Measurements from ENCODE around the gene PATJ. TPM values are rescaled to one million over a fixed set of nuclear protein-coding genes. Genes with fewer than 3 reads are reported as not detected.

PATJ gene
- total and polyA plus RNA-seq, 9 donors: 2.8 to 5.1 (median 3.5) TPM

DNA sequence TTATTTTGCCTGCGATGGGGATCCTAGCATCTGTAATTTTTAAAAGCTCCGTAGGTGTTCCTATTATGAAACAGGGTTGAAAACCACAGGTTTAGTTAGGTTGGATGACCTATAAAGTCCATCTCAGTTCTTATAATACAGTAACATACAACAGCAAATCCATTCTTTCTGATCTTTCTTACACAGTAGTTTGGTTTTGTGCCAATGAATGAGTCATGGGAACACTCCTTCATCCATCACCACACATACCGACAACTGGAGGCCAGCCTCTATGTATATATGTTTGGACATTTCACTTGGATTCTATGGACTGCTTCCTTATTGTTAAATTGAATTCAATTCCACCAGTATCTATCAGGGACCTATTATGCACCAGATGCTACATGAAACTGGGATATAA, 334.0 kb downstream of the PATJ start:
- Histone ChIP-seq H3K36me3 (ENCODE audit: control insufficient read depth, insufficient read depth, low read length) (no peaks in the 10 kb centered on the region), H3K4me3 (ENCODE audit: low read length) (no peak overlapping the region), H3K9me3 (replicated peaks; ENCODE audit: control insufficient read depth, low read depth, low read length) (no peaks in the 10 kb centered on the region), H3K4me1 (ENCODE audit: control insufficient read depth, insufficient read depth, low read length) (no peaks in the 10 kb centered on the region), H3K27me3 (ENCODE audit: control insufficient read depth, insufficient read depth, low read length) (no peaks in the 10 kb centered on the region), H3K27ac (ENCODE audit: low read length) (no peak overlapping the region)
- peak; percentile 69 for DNase-seq
- WGBS (ENCODE audit: insufficient coverage): no CpG with 5 or more reads among the region's 3 CpGs

DNA sequence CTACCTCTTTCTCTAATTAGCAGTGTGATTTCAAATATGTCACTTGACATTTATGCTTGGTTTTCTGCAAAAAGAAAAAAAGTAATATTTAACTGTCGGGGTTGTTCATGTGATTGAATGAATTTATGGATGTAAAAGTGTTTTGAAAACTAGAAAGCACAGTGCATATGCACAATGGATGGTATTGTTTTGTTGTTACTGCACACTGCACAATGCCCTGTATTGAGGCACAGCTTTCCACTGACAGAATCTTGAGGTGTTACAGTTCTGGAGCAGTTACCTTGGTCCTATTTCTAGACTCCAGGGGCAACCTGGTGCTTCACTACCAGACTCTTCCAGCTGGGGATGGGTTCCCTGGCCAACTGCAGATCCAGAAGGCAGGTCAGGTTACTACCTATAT, 335.5 kb downstream of the PATJ start:
- DNase-seq: no peak
- WGBS (ENCODE audit: insufficient coverage): 91% methylated on average over 1 of the region's 1 CpG
- Histone ChIP-seq H3K4me1 (ENCODE audit: control insufficient read depth, insufficient read depth, low read length) (no peaks in the 10 kb centered on the region), H3K9me3 (replicated peaks; ENCODE audit: control insufficient read depth, low read depth, low read length) (no peaks in the 10 kb centered on the region), H3K4me3 (ENCODE audit: low read length) (no peak overlapping the region), H3K27ac (ENCODE audit: low read length) (no peak overlapping the region), H3K27me3 (ENCODE audit: control insufficient read depth, insufficient read depth, low read length) (no peaks in the 10 kb centered on the region), H3K36me3 (ENCODE audit: control insufficient read depth, insufficient read depth, low read length) (no peaks in the 10 kb centered on the region)

DNA sequence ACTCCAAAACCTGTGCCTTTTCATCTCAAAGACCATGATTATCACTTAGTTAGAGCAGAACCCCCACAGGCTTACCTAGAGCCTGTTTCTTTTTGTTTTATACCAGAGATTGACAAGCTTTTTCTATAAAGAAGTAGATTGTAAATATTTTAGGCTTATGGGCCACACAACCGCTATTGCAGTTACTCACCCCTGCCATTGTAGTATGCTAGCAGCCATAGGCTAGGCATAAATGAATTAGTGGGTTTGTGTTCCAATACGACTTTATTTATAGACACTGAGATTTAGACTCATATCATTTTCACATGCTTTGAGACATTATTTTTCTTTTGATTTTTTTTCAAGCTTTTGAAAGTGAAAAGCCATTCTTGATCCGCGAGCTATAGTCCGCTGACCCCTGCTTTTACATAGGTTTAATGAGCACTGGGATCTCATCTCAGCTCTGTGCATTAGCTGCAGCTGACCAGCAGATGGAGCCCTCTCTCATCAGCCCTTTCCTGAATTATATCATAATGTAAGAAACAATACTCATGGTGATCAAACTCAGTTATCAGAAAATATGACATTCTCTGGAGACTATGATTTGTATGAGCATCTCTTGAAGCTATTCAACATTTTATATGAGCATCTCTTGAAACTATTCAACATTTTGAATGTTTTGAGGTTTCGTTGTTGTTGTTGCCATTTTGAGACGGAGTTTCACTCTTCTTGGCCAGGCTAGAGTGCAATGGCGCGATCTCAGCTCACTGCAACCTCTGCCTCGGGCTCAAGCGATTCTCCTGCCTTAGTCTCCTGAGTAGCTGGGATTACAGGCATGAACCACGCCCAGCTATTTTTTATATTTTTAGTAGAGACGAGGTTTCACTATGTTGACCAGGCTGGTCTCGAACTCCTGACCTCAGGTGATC, 340.4 kb downstream of the PATJ start:
- DNase-seq: peak; percentile 43
- H3K9me3 ChIP-seq (replicated peaks; ENCODE audit: control insufficient read depth, low read depth, low read length): no peaks in the 10 kb centered on the region
- WGBS (ENCODE audit: insufficient coverage): 62% methylated on average over 6 of the region's 14 CpGs
- no peaks in the 10 kb centered on the region for H3K4me1 ChIP-seq (ENCODE audit: control insufficient read depth, insufficient read depth, low read length)
- no peak overlapping the region for H3K4me3 ChIP-seq (ENCODE audit: low read length)
- no peaks in the 10 kb centered on the region for H3K36me3 ChIP-seq (ENCODE audit: control insufficient read depth, insufficient read depth, low read length)
- no peaks in the 10 kb centered on the region for H3K27me3 ChIP-seq (ENCODE audit: control insufficient read depth, insufficient read depth, low read length)
- H3K27ac ChIP-seq (ENCODE audit: low read length): no peak overlapping the region

DNA sequence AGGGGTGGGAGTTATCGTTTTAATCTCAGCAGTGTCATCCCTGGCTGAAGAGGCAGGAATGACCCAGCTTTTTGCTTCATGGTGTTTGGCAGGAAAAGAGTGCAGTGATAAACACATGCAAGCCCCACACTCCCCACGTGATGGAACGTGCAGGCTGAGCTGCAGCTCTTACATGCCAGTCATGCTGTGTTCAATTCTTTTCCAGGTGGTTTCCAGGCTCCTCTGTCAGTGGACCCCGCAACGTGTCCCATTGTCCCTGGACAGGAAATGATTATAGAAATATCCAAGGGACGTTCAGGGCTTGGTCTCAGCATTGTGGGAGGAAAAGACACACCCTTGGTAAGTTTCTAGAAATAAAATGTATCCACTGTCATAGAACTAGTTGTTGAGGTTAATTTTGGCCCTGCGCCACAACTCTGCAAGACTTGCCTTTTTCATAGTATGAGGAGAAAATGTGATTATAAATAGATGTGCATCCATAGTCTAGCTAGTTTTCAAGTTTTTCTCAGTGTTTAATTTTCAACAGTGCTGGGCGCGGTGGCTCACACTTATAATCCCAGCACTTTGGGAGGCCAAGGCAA, 342.1 kb downstream of the PATJ start:
- Histone ChIP-seq H3K4me3 (ENCODE audit: low read length) (no peak overlapping the region), H3K27me3 (ENCODE audit: control insufficient read depth, insufficient read depth, low read length) (no peaks in the 10 kb centered on the region), H3K4me1 (ENCODE audit: control insufficient read depth, insufficient read depth, low read length) (no peaks in the 10 kb centered on the region), H3K36me3 (ENCODE audit: control insufficient read depth, insufficient read depth, low read length) (no peaks in the 10 kb centered on the region), H3K9me3 (replicated peaks; ENCODE audit: control insufficient read depth, low read depth, low read length) (no peaks in the 10 kb centered on the region), H3K27ac (ENCODE audit: low read length) (no peak overlapping the region)
- WGBS (ENCODE audit: insufficient coverage): 38% methylated on average over 4 of the region's 9 CpGs
- DNase-seq: peak; percentile 49

DNA sequence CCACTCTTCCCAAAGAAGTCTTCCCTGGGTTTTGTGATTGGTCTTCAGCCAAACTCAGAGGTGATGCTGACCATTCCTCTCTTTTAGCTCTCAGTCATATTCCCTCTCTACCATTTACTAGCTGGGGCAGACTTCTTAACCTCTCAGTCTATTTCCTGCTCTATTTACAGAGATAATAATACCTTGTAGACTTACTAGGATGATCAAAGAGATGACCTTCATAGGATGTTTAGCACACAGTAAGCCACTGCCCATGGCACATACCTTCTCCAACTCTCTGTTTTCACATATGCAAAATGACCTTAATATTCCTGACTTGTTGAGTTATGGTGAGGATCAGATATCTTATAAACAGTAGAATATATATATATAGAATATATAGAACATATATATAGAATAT, 346.2 kb downstream of the PATJ start:
- no peaks in the 10 kb centered on the region for H3K9me3 ChIP-seq (replicated peaks; ENCODE audit: control insufficient read depth, low read depth, low read length)
- H3K27me3 ChIP-seq (ENCODE audit: control insufficient read depth, insufficient read depth, low read length): no peaks in the 10 kb centered on the region
- no peak overlapping the region for H3K4me3 ChIP-seq (ENCODE audit: low read length)
- no peaks in the 10 kb centered on the region for H3K4me1 ChIP-seq (ENCODE audit: control insufficient read depth, insufficient read depth, low read length)
- no peak overlapping the region for H3K27ac ChIP-seq (ENCODE audit: low read length)
- no peaks in the 10 kb centered on the region for H3K36me3 ChIP-seq (ENCODE audit: control insufficient read depth, insufficient read depth, low read length)
- DNase-seq: no peak

DNA sequence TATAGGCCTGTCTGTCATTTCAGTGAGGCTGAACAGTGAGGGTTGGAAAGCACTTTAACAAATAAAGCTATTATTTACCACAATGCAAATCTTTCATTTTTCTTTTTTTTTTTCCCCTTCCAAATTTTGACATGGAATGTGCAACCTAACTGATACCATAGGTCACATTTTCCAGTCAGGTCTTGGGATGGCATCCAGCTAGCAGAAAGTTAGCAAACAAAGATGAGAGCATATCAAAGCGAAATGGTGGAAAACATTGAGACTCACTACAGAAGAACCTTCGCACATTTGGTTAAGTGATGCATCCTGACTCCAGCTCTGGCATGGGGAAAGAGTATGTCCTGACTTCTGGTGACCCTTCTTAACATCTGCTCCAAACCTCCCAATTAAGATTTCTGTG, 347.3 kb downstream of the PATJ start:
- Histone ChIP-seq H3K4me1 (ENCODE audit: control insufficient read depth, insufficient read depth, low read length) (no peaks in the 10 kb centered on the region), H3K36me3 (ENCODE audit: control insufficient read depth, insufficient read depth, low read length) (no peaks in the 10 kb centered on the region), H3K27me3 (ENCODE audit: control insufficient read depth, insufficient read depth, low read length) (no peaks in the 10 kb centered on the region), H3K4me3 (ENCODE audit: low read length) (no peak overlapping the region), H3K9me3 (replicated peaks; ENCODE audit: control insufficient read depth, low read depth, low read length) (no peaks in the 10 kb centered on the region), H3K27ac (ENCODE audit: low read length) (no peak overlapping the region)
- no CpG with 5 or more reads among the region's 2 CpGs for WGBS (ENCODE audit: insufficient coverage)
- no peak for DNase-seq

DNA sequence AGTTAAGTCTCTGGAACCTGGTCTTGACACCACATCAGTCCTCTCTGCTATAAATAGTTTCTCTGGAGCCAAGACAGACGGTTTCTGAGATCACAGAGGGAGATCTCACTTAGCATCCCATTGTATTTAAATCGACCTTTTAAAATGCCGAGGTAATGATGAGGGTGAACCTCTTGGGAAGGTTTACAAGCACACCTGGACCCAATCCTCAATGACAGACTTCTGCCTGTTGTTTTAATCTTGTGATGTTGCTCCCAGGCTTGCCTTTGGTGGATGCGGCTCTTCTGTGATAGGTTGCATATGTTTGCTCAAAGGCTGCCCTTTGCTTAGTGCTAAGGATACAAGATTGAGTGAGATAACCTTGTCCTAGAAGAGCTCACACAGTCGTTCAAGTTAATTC, 347.7 kb downstream of the PATJ start:
- 100% methylated on average over 1 of the region's 5 CpGs for WGBS (ENCODE audit: insufficient coverage)
- Histone ChIP-seq H3K4me1 (ENCODE audit: control insufficient read depth, insufficient read depth, low read length) (no peaks in the 10 kb centered on the region), H3K4me3 (ENCODE audit: low read length) (no peak overlapping the region)

DNA sequence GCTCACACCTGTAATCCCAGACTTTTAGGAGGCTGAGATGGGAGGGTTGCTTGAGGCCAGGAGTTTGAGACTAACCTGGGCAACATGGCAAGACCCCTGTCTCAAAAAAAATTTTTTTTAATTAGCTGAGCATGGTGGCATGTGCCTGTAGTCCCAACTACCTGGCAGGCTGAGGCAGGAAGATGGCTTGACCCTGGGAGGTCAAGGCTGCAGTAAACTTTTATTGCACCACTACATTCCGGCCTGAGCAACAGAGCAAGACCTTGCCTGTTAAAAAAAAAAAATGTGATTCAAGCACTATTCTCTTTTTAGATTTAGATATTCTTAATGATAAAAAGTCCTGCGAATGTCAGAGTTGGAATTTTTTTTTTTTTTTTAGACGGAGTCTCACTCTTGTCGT, 349.8 kb downstream of the PATJ start:
- no CpG with 5 or more reads among the region's 4 CpGs for WGBS (ENCODE audit: insufficient coverage)

More for the DNA sequence above, 347.7 kb downstream of the PATJ start:
- Histone ChIP-seq H3K27me3 (ENCODE audit: control insufficient read depth, insufficient read depth, low read length) (no peaks in the 10 kb centered on the region), H3K9me3 (replicated peaks; ENCODE audit: control insufficient read depth, low read depth, low read length) (no peaks in the 10 kb centered on the region), H3K36me3 (ENCODE audit: control insufficient read depth, insufficient read depth, low read length) (no peaks in the 10 kb centered on the region), H3K27ac (ENCODE audit: low read length) (no peak overlapping the region)
- DNase-seq: no peak

DNA sequence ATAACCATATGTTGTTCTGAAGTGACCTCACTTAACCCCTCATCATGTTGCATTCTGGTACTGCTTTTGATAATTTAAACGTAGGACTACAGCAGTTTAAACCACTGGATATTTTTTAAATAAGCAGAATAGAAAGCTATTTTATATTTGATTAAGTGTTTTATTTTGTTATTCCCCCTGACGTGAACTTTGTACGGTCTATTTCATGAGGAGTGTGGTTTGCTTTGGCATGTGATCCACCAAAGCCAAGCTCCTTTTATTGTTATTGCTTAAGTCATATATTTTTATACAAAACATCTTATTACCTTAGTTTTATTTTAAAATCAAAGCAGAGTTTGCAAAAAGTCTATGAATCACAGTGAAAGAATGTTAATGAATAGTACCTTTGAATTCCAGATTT, 351.0 kb downstream of the PATJ start:
- DNase-seq: no peak
- no peak overlapping the region for H3K4me3 ChIP-seq (ENCODE audit: low read length)
- no peaks in the 10 kb centered on the region for H3K36me3 ChIP-seq (ENCODE audit: control insufficient read depth, insufficient read depth, low read length)
- whole genome bisulfite sequencing (ENCODE audit: insufficient coverage): no CpG with 5 or more reads among the region's 3 CpGs
- H3K4me1 ChIP-seq (ENCODE audit: control insufficient read depth, insufficient read depth, low read length): no peaks in the 10 kb centered on the region
- peaks cover 4% of the 10 kb centered on the region for H3K9me3 ChIP-seq (replicated peaks; ENCODE audit: control insufficient read depth, low read depth, low read length)
- no peak overlapping the region for H3K27ac ChIP-seq (ENCODE audit: low read length)
- H3K27me3 ChIP-seq (ENCODE audit: control insufficient read depth, insufficient read depth, low read length): no peaks in the 10 kb centered on the region

More for the DNA sequence above, 349.8 kb downstream of the PATJ start:
- no peak for DNase-seq
- no peak overlapping the region for H3K4me3 ChIP-seq (ENCODE audit: low read length)
- no peaks in the 10 kb centered on the region for H3K9me3 ChIP-seq (replicated peaks; ENCODE audit: control insufficient read depth, low read depth, low read length)
- no peaks in the 10 kb centered on the region for H3K36me3 ChIP-seq (ENCODE audit: control insufficient read depth, insufficient read depth, low read length)
- no peak overlapping the region for H3K27ac ChIP-seq (ENCODE audit: low read length)
- H3K4me1 ChIP-seq (ENCODE audit: control insufficient read depth, insufficient read depth, low read length): no peaks in the 10 kb centered on the region
- no peaks in the 10 kb centered on the region for H3K27me3 ChIP-seq (ENCODE audit: control insufficient read depth, insufficient read depth, low read length)

DNA sequence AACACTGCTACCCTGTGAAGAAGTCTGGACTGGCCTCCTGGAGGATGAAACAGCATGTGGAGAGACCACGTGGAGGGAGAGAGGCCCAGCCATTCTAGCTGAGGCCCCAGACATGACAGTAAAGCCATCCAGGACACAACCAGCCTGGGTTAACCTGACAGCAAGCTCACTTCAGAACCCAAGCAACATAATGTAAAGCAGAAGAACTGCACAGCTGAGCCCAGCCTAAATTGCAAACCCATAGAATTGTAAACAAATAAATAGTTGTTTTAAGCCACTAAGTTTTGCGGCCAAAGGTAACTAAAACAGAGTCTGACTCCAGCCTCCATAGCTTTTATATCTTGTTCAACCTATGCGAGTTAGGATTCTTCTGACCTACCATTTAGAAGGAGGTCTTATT, 355.2 kb downstream of the PATJ start:
- no peaks in the 10 kb centered on the region for H3K4me1 ChIP-seq (ENCODE audit: control insufficient read depth, insufficient read depth, low read length)
- H3K27ac ChIP-seq (ENCODE audit: low read length): no peak overlapping the region
- H3K27me3 ChIP-seq (ENCODE audit: control insufficient read depth, insufficient read depth, low read length): no peaks in the 10 kb centered on the region
- H3K4me3 ChIP-seq (ENCODE audit: low read length): no peak overlapping the region
- peaks cover 7% of the 10 kb centered on the region for H3K9me3 ChIP-seq (replicated peaks; ENCODE audit: control insufficient read depth, low read depth, low read length)
- H3K36me3 ChIP-seq (ENCODE audit: control insufficient read depth, insufficient read depth, low read length): no peaks in the 10 kb centered on the region
- no peak for DNase-seq
- 100% methylated on average over 1 of the region's 3 CpGs for WGBS (ENCODE audit: insufficient coverage)
